Caco-2 (cell line): ENCODE measurements around the gene RBFOX1. TPM values are rescaled to one million over a fixed set of nuclear protein-coding genes. Genes with fewer than 3 reads are reported as not detected.

Source experiments
- BruUV-seq: library from RNA; stranded (reverse); fragments of 400-500 nt; replicated peaks from 2 replicates; lab custom pipeline; 2021; lab: Mats Ljungman, UMichigan
- CTCF ChIA-PET: fragments of 300-600 bp; sonication (Branson Sonifier 250); formaldehyde crosslinking; loops from one replicate; lab custom pipeline; 2022; ENCODE audit warnings: antibody characterized with exemption; lab: Charles Lee
- POLR2A ChIA-PET: fragments of 300-600 bp; sonication (Branson Sonifier 250); formaldehyde crosslinking; loops from one replicate; lab custom pipeline; 2022; ENCODE audit warnings: antibody characterized with exemption; lab: Charles Lee
- DNase-seq, 2 experiments: peaks; one replicate each; pipeline versions ENCODE4 v3.0.0 to v3.0.0-alpha.2; 2020 to 2022
- H3K27me3 ChIP-seq: replicated peaks from 2 replicates; pipeline ENCODE4 v1.6.0; 2011; ENCODE audit warnings: low read length; ENCODE audit not compliant: control insufficient read depth, insufficient read depth
- H3K36me3 ChIP-seq: 2 replicates; pipeline ENCODE4 v1.5.1; 2011; ENCODE audit warnings: low read length; ENCODE audit not compliant: control insufficient read depth, insufficient read depth
- H3K4me1 ChIP-seq: fragments of 250-450 bp; sonication (Bioruptor Pico); 2 replicates; pipeline ENCODE4 v1.5.1; 2020; ENCODE audit warnings: mild to moderate bottlenecking
- H3K4me3 ChIP-seq: 2 replicates; pipeline ENCODE4 v1.5.1; 2011; ENCODE audit warnings: low read depth, mild to moderate bottlenecking, control low read depth, low read length
- H3K9me3 ChIP-seq: fragments of 250-450 bp; sonication (Bioruptor Pico); 2 replicates; pipeline ENCODE4 v1.5.1; 2020; ENCODE audit warnings: mild to moderate bottlenecking, moderate library complexity
- H3K27ac Mint-ChIP-seq: one replicate; pipeline ENCODE4 v1.8.0; 2022; ENCODE audit warnings: mixed read lengths; ENCODE audit not compliant: unreplicated experiment
- H3K27me3 Mint-ChIP-seq: one replicate; pipeline ENCODE4 v1.8.0; 2022; ENCODE audit warnings: mixed read lengths; ENCODE audit not compliant: insufficient read depth, unreplicated experiment
- H3K36me3 Mint-ChIP-seq: one replicate; pipeline ENCODE4 v1.8.0; 2022; ENCODE audit warnings: mild to moderate bottlenecking, mixed read lengths; ENCODE audit not compliant: insufficient read depth, unreplicated experiment
- H3K4me1 Mint-ChIP-seq: one replicate; pipeline ENCODE4 v1.8.0; 2022; ENCODE audit warnings: low read depth, mixed read lengths; ENCODE audit not compliant: unreplicated experiment
- H3K4me3 Mint-ChIP-seq: one replicate; pipeline ENCODE4 v1.8.0; 2022; ENCODE audit warnings: mild to moderate bottlenecking, moderate library complexity, mixed read lengths; ENCODE audit not compliant: unreplicated experiment
- H3K9me3 Mint-ChIP-seq: one replicate; pipeline ENCODE4 v1.8.0; 2022; ENCODE audit warnings: mixed read lengths; ENCODE audit not compliant: unreplicated experiment
- intact Hi-C: fragments of 100-400 bp; cut with micrococcal nuclease; formaldehyde crosslinking; loops from one replicate; pipeline ENCODE4 v1.10.0; 2022; ENCODE audit not compliant: unreplicated experiment
- total RNA-seq: library from RNA; stranded (reverse); gene quantifications from 2 replicates; pipeline ENCODE4 v1.2.3, GENCODE V29; 2022
- TF ChIP-seq, protein P1 (sequence below), 2 experiments: fragments of 200-600 bp in 1 of 2; IDR thresholded peaks; 1 replicate in 1 of 2; 2 replicates in 1 of 2; pipeline versions ENCODE4 v1.5.1 to v1.8.0; 2011 to 2022; ENCODE audit warnings: antibody characterized with exemption in 1 of 2, control low read depth in 1 of 2, inconsistent platforms in 1 of 2, low read depth in 1 of 2, low read length in 1 of 2, mild to moderate bottlenecking in 1 of 2, moderate library complexity in 1 of 2; ENCODE audit not compliant: insufficient read depth in 1 of 2, severe bottlenecking in 1 of 2, unreplicated experiment in 1 of 2

Gene RBFOX1
- total RNA-seq, 1 experiment from 2014 or later: 0.91 TPM

DNA sequence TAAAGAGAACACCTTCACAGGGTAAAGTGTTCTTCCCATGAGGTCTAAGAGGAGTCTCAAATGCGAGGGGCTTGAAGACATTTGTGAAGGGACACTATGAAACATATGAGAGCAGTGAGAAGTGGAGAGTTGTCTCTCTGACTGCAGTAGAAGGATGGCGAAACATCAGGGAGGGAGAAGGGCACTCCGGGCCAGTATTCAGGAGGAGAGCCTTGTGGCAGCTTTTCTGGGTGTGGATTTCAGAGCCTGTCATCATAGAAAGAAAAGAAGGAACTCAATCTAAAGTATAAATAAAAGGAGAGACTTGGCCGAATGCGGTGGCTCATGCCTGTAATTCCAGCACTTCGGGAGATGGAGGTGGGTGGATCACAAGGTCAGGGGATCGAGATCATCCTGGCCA, 117.2 kb downstream of the RBFOX1 start:
- H3K4me1 Mint-ChIP-seq: no peaks in the 10 kb centered on the region
- Histone ChIP-seq H3K9me3 (no peaks in the 10 kb centered on the region), H3K27me3 (no peaks in the 10 kb centered on the region), H3K36me3 (no peaks in the 10 kb centered on the region), H3K4me1 (no peaks in the 10 kb centered on the region), H3K4me3 (no peak overlapping the region)
- intact Hi-C loops: no loop called here
- TF ChIP-seq, protein P1, sequence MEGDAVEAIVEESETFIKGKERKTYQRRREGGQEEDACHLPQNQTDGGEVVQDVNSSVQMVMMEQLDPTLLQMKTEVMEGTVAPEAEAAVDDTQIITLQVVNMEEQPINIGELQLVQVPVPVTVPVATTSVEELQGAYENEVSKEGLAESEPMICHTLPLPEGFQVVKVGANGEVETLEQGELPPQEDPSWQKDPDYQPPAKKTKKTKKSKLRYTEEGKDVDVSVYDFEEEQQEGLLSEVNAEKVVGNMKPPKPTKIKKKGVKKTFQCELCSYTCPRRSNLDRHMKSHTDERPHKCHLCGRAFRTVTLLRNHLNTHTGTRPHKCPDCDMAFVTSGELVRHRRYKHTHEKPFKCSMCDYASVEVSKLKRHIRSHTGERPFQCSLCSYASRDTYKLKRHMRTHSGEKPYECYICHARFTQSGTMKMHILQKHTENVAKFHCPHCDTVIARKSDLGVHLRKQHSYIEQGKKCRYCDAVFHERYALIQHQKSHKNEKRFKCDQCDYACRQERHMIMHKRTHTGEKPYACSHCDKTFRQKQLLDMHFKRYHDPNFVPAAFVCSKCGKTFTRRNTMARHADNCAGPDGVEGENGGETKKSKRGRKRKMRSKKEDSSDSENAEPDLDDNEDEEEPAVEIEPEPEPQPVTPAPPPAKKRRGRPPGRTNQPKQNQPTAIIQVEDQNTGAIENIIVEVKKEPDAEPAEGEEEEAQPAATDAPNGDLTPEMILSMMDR (IDR thresholded peaks at IDR 0.05; ENCODE audit: insufficient read depth in 1 of 2, low read depth in 1 of 2, low read length in 1 of 2, severe bottlenecking in 1 of 2, unreplicated experiment in 1 of 2): no peak
- peaks cover 18% of the 10 kb centered on the region for H3K27me3 Mint-ChIP-seq
- peaks cover 7% of the 10 kb centered on the region for H3K9me3 Mint-ChIP-seq
- no TSS peak for BruUV-seq
- ChIA-PET CTCF (no interaction called here), POLR2A (no interaction called here)
- DNase-seq: no peak
- no peak overlapping the region for H3K27ac Mint-ChIP-seq
- no peaks in the 10 kb centered on the region for H3K36me3 Mint-ChIP-seq
- H3K4me3 Mint-ChIP-seq: no peak overlapping the region

DNA sequence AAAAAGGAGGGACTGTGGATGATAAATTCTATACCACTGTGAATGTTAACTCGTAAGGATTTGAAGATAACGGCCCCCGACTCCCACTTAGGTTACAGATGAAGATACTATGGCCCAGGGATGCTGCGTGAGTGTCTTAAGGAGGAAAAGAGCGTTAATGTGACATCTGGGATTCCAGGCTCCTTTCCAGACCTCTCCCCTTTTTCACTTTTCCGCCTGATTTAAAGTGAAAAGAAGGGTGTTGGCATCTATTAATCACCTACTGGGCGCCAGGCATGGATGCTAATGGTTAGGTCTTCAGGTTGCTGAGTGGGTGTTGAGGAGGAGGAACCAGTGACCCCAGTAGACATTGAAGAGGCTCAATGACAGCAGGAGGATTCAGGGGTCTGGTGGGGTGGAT, 117.8 kb downstream of the RBFOX1 start:
- H3K36me3 Mint-ChIP-seq: no peaks in the 10 kb centered on the region
- peaks cover 18% of the 10 kb centered on the region for H3K27me3 Mint-ChIP-seq
- no peaks in the 10 kb centered on the region for H3K4me1 Mint-ChIP-seq
- no TSS peak for BruUV-seq
- Histone ChIP-seq H3K36me3 (no peaks in the 10 kb centered on the region), H3K27me3 (no peaks in the 10 kb centered on the region), H3K9me3 (no peaks in the 10 kb centered on the region), H3K4me1 (no peaks in the 10 kb centered on the region), H3K4me3 (no peak overlapping the region)
- peaks cover 7% of the 10 kb centered on the region for H3K9me3 Mint-ChIP-seq
- ChIA-PET POLR2A (no interaction called here), CTCF (no interaction called here)
- DNase-seq: no peak
- H3K4me3 Mint-ChIP-seq: no peak overlapping the region
- H3K27ac Mint-ChIP-seq: no peak overlapping the region
- TF ChIP-seq, protein P1 (IDR thresholded peaks at IDR 0.05; ENCODE audit: insufficient read depth in 1 of 2, low read depth in 1 of 2, low read length in 1 of 2, severe bottlenecking in 1 of 2, unreplicated experiment in 1 of 2): no peak
- intact Hi-C loops: no loop called here

DNA sequence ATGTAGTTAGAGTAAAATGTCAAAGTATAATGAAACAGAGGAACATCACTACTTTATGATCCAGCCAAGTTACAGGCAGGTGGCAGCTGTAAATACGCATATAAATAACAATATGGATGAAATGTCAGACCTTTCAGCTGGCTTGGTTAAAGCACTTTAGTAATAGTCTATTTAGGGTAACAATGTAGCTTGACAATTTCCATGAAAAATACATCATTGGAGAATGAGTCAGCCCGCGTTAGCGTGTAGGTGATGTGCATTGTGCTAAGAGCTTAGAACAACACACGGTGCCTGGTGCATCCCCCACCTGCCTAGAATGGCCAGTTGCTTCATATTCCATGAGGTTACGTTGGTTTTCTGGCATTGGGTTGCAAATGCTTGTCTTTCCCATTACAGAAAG, 119.4 kb downstream of the RBFOX1 start:
- Mint-ChIP-seq H3K4me1 (no peaks in the 10 kb centered on the region), H3K27me3 (peaks cover 18% of the 10 kb centered on the region), H3K36me3 (no peaks in the 10 kb centered on the region), H3K9me3 (peaks cover 7% of the 10 kb centered on the region), H3K27ac (no peak overlapping the region), H3K4me3 (no peak overlapping the region)
- CTCF ChIA-PET: no interaction called here
- POLR2A ChIA-PET: no interaction called here
- intact Hi-C loops: no loop called here
- H3K9me3 ChIP-seq: no peaks in the 10 kb centered on the region
- no TSS peak for BruUV-seq
- no peaks in the 10 kb centered on the region for H3K27me3 ChIP-seq
- H3K4me1 ChIP-seq: no peaks in the 10 kb centered on the region
- TF ChIP-seq, protein P1 (IDR thresholded peaks at IDR 0.05; ENCODE audit: insufficient read depth in 1 of 2, low read depth in 1 of 2, low read length in 1 of 2, severe bottlenecking in 1 of 2, unreplicated experiment in 1 of 2): no peak
- DNase-seq: no peak
- no peaks in the 10 kb centered on the region for H3K36me3 ChIP-seq
- no peak overlapping the region for H3K4me3 ChIP-seq
